HepG2 (cell line): ENCODE results near the gene YTHDF1. TPM values are rescaled to one million over a fixed set of nuclear protein-coding genes. Genes with fewer than 3 reads are reported as not detected.

ENCODE experiments used
- GABPA ChIP-seq, 2 experiments: IDR thresholded peaks; 2 replicates each; pipeline ENCODE4 v1.6.1; 2011 to 2016; ENCODE audit warnings: low read depth in 2 of 2, low read length in 1 of 2, missing biosample characterization in 1 of 2, missing genetic modification characterization in 1 of 2
- HDAC2 ChIP-seq: sonication (generic); formaldehyde crosslinking; IDR thresholded peaks from 2 replicates; pipeline ENCODE4 v1.4.0; 2020; ENCODE audit warnings: missing genetic modification reagents
- ISX ChIP-seq: sonication (generic); formaldehyde crosslinking; conservative IDR thresholded peaks from 2 replicates; pipeline ENCODE4 v1.5.0; 2020; ENCODE audit warnings: missing genetic modification reagents
- MAZ ChIP-seq, 2 experiments: sonication (generic) in 1 of 2; formaldehyde crosslinking in 1 of 2; IDR thresholded peaks; 2 replicates each; pipeline versions ENCODE4 v1.5.0 to v1.6.1; 2012 to 2020; ENCODE audit warnings: low read depth in 2 of 2, mild to moderate bottlenecking in 2 of 2, borderline replicate concordance in 1 of 2, improper control_type of control experiment in 1 of 2, low read length in 1 of 2, missing genetic modification reagents in 1 of 2, moderate library complexity in 1 of 2
- MBD4 ChIP-seq: IDR thresholded peaks from 2 replicates; pipeline ENCODE4 v1.6.1; 2012; ENCODE audit warnings: low read length, inconsistent platforms, borderline replicate concordance
- POLR2AphosphoS2 ChIP-seq: IDR thresholded peaks from 2 replicates; pipeline ENCODE4 v1.6.1; 2011; ENCODE audit warnings: low read depth, low read length, improper control_type of control experiment
- RBFOX2 ChIP-seq: fragments of 200-400 bp; formaldehyde crosslinking; IDR thresholded peaks from 2 replicates; pipeline ENCODE4 v1.6.1; 2017; ENCODE audit warnings: low read depth, mild to moderate bottlenecking, low read length
- SIN3B ChIP-seq: fragments of 150-350 bp; IDR thresholded peaks from 2 replicates; pipeline ENCODE4 v1.6.1; 2014; ENCODE audit warnings: low read length
- SMAD3 ChIP-seq: sonication (generic); formaldehyde crosslinking; IDR thresholded peaks from 2 replicates; pipeline ENCODE4 v1.4.0; 2020; ENCODE audit warnings: missing genetic modification reagents
- SRY ChIP-seq: sonication (generic); formaldehyde crosslinking; IDR thresholded peaks from 2 replicates; pipeline ENCODE4 v1.8.0; 2022; ENCODE audit warnings: mild to moderate bottlenecking, missing genetic modification reagents
- XRCC5 ChIP-seq: fragments of 200-400 bp; formaldehyde crosslinking; optimal IDR thresholded peaks from 2 replicates; pipeline ENCODE3; 2017; ENCODE audit warnings: mild to moderate bottlenecking, low read length
- ZFP90 ChIP-seq: sonication (generic); formaldehyde crosslinking; IDR thresholded peaks from 2 replicates; pipeline ENCODE4 v1.8.0; 2022; ENCODE audit warnings: missing genetic modification reagents, mild to moderate bottlenecking, inconsistent platforms, borderline replicate concordance
- ZMAT3 ChIP-seq: sonication (generic); formaldehyde crosslinking; conservative IDR thresholded peaks from 2 replicates; pipeline ENCODE4 v1.7.0; 2021; ENCODE audit warnings: missing genetic modification reagents
- ZNF317 ChIP-seq: sonication (generic); formaldehyde crosslinking; IDR thresholded peaks from 2 replicates; pipeline ENCODE4 v1.5.0; 2020; ENCODE audit warnings: mild to moderate bottlenecking, missing genetic modification reagents
- ZNF33A ChIP-seq: sonication (generic); formaldehyde crosslinking; IDR thresholded peaks from 2 replicates; pipeline ENCODE4 v1.5.1; 2020; ENCODE audit warnings: missing genetic modification reagents, mild to moderate bottlenecking, moderate library complexity, borderline replicate concordance
- ZNF557 ChIP-seq: sonication (generic); formaldehyde crosslinking; IDR thresholded peaks from 2 replicates; pipeline ENCODE4 v1.4.0; 2020; ENCODE audit warnings: missing genetic modification reagents
- ZNF766 ChIP-seq: sonication (generic); formaldehyde crosslinking; IDR thresholded peaks from 2 replicates; pipeline ENCODE4 v1.5.0; 2020; ENCODE audit warnings: missing genetic modification reagents, borderline replicate concordance
- polyA plus RNA-seq, 8 experiments: library from polyadenylated mRNA; depleted of rRNA in 3 of 8; stranded (reverse) in 7 of 8; unstranded in 1 of 8; fragments of >200 nt; fragmentation: Illumina TruSeq in 4 of 8; extraction: Trizol in 4 of 8; gene quantifications; 2 replicates each; pipeline versions ENCODE4 v1.2.1 to v1.2.3, GENCODE V29; 2011 to 2016; ENCODE audit warnings: low read depth in 4 of 8, missing spikeins in 1 of 8, mixed read lengths in 1 of 8; ENCODE audit not compliant: insufficient read depth in 1 of 8
- total RNA-seq, 5 experiments: library from RNA; depleted of rRNA; stranded (reverse); fragments of >200 nt; fragmentation: Illumina TruSeq; extraction: Trizol; gene quantifications; 2 replicates each; pipeline ENCODE4 v1.2.3, GENCODE V29; 2016; ENCODE audit warnings: low read depth in 1 of 5
- TF ChIP-seq, protein P1 (sequence below): sonication (generic); formaldehyde crosslinking; IDR thresholded peaks from 2 replicates; pipeline ENCODE4 v1.4.0; 2020; ENCODE audit warnings: missing genetic modification reagents, borderline replicate concordance
- TF ChIP-seq, protein P2 (sequence below): sonication (generic); formaldehyde crosslinking; IDR thresholded peaks from 2 replicates; pipeline ENCODE4 v1.8.0; 2022; ENCODE audit warnings: mild to moderate bottlenecking, missing genetic modification reagents; ENCODE audit not compliant: insufficient replicate concordance
- TF ChIP-seq, protein P3 (sequence below): sonication (generic); formaldehyde crosslinking; IDR thresholded peaks from 2 replicates; pipeline ENCODE4 v1.4.0; 2020; ENCODE audit warnings: missing genetic modification reagents
- TF ChIP-seq, protein P4 (sequence below): sonication (generic); formaldehyde crosslinking; IDR thresholded peaks from 2 replicates; pipeline ENCODE4 v1.4.0; 2020; ENCODE audit warnings: missing genetic modification reagents

Gene YTHDF1
- total and polyA plus RNA-seq, 2 of the 13 experiments (the other 11 are each of a cell fraction or from before 2014, with no cell fraction given): 34.5 to 37.7 TPM

DNA sequence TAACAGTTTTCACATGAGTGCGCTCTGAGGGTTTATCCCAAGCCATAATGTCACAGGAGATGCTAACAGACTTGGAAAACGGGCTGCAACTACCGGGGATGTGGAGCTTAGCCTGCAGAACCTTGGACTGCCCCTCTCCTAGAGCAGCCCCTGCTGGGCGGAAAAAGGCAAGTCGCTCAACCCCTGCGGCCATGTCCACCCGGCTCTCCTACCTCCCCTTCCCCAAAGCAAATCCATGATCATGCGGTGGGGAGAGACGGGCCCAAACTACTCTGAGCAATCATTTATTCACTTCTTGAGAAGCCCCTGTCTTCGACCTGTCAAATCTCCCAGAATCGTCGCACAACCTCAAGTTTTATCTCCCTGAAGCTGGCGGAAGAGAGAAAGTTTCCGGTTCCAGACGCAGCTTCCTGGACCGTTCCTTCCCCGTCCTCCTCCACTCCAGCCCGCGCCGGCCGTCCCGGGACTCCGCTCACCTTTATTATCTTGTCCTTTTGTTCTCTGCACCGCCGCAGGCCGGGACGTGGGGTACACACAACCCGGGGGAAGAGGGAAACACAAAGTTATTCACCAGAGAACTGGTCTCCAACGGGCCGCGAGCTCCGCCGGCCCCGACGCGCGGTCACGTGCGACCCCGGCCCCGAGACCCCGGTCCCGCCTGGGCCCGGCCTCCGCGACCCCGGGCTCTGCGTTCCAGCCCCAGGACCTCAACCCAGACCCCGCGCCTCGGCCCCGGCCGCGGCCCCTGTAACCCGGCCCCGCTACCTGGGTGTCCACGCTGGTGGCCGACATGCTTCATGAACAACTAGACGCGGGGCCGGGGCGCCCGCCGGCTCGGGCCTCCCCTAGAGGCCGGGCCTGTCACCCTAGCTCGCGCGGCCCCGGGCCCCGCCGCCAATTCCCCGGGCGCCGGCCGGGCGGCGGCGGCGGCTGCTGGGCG lies 560 bp downstream of the YTHDF1 start (continued):
- TF ChIP-seq ZFP90 (CRISPR knock-in tag) (peak; percentile 64; the same call in 1 of the 2 replicates), RBFOX2 (peak; percentile 58), ZNF33A (CRISPR knock-in tag) (no peak), XRCC5 (peak; percentile 80), HDAC2 (CRISPR knock-in tag) (peak; percentile 14), SIN3B (peak; percentile 22; the same call in 1 of the 2 replicates), ZMAT3 (0 out of 2 replicates have a peak, but pooled peaks have one; percentile 20), SMAD3 (CRISPR knock-in tag) (peak; percentile 33; the same call in 1 of the 2 replicates), ZNF766 (peak; percentile 60; the same call in 1 of the 2 replicates), MBD4 (no peak), ISX (CRISPR knock-in tag) (peak; percentile 2; the same call in 1 of the 2 replicates), ZNF317 (CRISPR knock-in tag) (peak; percentile 55; the same call in 1 of the 2 replicates), POLR2AphosphoS2 (no peak), SRY (0 out of 2 replicates have a peak, but pooled peaks have one; percentile 36), ZNF557 (CRISPR knock-in tag) (0 out of 2 replicates have a peak, but pooled peaks have one; percentile 65), GABPA (IDR thresholded peaks at IDR 0.05; ENCODE audit: low read depth, low read length) (peak; percentile 31; the same call in 1 of the 2 replicates), GABPA (CRISPR knock-in tag; IDR thresholded peaks at IDR 0.05; ENCODE audit: low read depth) (peak; percentile 69), MAZ (IDR thresholded peaks at IDR 0.05; ENCODE audit: borderline replicate concordance, low read depth, low read length) (peak; percentile 64; the same call in 1 of the 2 replicates), MAZ (CRISPR knock-in tag; IDR thresholded peaks at IDR 0.05; ENCODE audit: low read depth) (no peak)
- TF ChIP-seq, protein P1, sequence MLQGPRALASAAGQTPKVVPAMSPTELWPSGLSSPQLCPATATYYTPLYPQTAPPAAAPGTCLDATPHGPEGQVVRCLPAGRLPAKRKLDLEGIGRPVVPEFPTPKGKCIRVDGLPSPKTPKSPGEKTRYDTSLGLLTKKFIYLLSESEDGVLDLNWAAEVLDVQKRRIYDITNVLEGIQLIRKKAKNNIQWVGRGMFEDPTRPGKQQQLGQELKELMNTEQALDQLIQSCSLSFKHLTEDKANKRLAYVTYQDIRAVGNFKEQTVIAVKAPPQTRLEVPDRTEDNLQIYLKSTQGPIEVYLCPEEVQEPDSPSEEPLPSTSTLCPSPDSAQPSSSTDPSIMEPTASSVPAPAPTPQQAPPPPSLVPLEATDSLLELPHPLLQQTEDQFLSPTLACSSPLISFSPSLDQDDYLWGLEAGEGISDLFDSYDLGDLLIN (CRISPR knock-in tag): peak; percentile 33; the same call in 1 of the 2 replicates
- TF ChIP-seq, protein P2, sequence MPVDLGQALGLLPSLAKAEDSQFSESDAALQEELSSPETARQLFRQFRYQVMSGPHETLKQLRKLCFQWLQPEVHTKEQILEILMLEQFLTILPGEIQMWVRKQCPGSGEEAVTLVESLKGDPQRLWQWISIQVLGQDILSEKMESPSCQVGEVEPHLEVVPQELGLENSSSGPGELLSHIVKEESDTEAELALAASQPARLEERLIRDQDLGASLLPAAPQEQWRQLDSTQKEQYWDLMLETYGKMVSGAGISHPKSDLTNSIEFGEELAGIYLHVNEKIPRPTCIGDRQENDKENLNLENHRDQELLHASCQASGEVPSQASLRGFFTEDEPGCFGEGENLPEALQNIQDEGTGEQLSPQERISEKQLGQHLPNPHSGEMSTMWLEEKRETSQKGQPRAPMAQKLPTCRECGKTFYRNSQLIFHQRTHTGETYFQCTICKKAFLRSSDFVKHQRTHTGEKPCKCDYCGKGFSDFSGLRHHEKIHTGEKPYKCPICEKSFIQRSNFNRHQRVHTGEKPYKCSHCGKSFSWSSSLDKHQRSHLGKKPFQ (CRISPR knock-in tag): peak; percentile 6
- TF ChIP-seq, protein P3, sequence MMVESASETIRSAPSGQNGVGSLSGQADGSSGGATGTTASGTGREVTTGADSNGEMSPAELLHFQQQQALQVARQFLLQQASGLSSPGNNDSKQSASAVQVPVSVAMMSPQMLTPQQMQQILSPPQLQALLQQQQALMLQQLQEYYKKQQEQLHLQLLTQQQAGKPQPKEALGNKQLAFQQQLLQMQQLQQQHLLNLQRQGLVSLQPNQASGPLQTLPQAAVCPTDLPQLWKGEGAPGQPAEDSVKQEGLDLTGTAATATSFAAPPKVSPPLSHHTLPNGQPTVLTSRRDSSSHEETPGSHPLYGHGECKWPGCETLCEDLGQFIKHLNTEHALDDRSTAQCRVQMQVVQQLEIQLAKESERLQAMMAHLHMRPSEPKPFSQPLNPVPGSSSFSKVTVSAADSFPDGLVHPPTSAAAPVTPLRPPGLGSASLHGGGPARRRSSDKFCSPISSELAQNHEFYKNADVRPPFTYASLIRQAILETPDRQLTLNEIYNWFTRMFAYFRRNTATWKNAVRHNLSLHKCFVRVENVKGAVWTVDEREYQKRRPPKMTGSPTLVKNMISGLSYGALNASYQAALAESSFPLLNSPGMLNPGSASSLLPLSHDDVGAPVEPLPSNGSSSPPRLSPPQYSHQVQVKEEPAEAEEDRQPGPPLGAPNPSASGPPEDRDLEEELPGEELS (CRISPR knock-in tag): peak; percentile 11; the same call in 1 of the 2 replicates
- TF ChIP-seq, protein P4, sequence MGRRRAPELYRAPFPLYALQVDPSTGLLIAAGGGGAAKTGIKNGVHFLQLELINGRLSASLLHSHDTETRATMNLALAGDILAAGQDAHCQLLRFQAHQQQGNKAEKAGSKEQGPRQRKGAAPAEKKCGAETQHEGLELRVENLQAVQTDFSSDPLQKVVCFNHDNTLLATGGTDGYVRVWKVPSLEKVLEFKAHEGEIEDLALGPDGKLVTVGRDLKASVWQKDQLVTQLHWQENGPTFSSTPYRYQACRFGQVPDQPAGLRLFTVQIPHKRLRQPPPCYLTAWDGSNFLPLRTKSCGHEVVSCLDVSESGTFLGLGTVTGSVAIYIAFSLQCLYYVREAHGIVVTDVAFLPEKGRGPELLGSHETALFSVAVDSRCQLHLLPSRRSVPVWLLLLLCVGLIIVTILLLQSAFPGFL: 0 out of 2 replicates have a peak, but pooled peaks have one; percentile 29
